ENCODE data around the gene OSBPL10.

Gene OSBPL10

DNA sequence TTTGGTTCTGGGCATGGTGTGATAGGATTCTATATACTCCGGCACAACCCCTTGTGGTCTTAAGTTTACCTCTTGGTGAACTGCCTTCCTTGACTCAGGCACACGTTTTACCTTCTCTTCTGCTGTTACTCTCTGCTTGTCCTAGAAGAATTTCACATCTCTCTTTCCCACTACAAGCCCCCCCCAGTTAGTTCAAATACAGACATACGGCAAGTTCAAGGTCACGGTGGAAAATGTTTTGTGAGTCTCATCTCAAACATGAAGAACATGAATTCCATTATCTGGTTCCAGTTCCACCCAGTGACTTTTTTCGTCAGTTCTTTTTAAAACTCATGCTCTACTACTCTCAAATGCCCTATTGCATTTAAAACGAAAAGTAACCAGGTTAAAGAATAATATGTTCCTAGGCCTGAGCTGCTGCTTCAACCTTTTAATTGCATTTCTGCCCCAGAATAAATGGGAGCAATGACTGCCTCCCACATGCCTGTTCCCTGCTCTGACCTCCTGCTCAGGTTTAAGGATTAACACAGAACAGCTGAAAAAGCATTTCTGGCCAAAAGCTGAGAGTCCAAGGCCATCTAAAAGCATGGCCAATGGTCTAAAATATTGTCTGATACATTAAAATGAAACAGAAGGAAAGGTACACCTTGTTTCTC, 132.8 kb downstream of the OSBPL10 start:
- DNase-seq (ENCODE audit: low spot score), result no peak

DNA sequence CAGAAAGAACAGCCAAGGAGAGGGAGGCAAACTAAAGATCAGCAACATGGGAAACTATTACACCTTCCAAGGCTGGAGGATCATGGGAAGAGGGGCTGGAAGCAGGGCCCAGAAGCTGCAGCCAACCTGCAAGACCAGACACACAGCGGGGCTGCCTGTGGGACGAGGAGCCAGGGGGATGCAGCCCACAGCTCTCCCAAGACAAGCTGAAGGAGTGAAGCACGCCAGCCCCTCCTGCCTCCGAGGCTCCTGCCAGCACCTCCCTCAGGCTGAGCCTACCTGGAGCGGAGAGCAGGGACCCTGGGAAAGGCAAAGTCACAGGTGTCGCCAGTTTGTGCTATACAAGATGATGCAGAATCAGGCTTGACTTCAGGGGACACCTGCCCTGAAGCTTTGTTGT, 133.3 kb downstream of the OSBPL10 start:
- no peak for DNase-seq (ENCODE audit: low spot score)

DNA sequence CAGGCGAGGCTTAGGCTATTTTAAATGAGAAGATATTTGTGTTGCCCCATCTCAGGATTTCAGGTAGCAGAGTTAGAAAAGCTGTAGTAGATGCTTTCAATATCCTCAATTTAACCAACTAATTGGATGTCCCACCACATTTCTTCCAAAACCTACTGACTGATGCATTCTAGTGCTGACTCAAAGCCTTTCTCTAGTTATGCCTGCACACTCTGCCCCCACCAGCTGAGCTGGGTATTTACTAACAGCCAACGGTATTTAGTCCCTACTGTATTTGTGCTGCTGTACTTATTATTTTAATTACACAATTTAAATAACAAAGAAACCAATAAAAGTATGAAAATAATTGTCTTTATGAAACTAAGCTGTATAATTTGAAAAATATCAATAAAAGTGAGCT, 139.5 kb downstream of the OSBPL10 start:
- no peak for DNase-seq (ENCODE audit: low spot score)

DNA sequence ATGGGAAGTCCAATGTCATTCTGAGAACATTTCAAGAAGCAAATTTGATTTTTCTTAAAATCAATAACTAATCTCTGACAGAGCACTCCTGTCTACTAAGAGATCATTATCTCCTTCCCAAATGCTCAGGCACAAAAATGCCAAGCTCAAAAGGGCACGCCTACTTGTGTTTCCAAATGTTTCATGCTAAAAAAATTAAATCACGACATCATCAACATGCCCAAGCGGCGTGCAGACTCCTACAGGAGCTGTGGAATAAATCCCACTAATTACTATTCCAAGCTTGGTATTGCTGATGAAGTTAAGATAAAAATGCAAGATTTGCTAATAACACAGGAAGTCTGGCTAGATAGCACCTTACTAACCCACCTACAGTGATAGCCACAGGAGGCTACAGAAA, 140.8 kb downstream of the OSBPL10 start:
- no peak for DNase-seq (ENCODE audit: low spot score)

- DNase-seq (ENCODE audit: low spot score), result no peak
Observed at GRCh38 chr3:31839144-31839917, 141.7 kb downstream of the OSBPL10 start.

- no peak for DNase-seq (ENCODE audit: low spot score)
Observed at GRCh38 chr3:31836131-31837075, 144.7 kb downstream of the OSBPL10 start.

- no peak for DNase-seq (ENCODE audit: low spot score)
Observed at GRCh38 chr3:31833391-31834190, 147.5 kb downstream of the OSBPL10 start.

- no peak for DNase-seq (ENCODE audit: low spot score)
Observed at GRCh38 chr3:31832551-31832950, 148.5 kb downstream of the OSBPL10 start.

- DNase-seq (ENCODE audit: low spot score), result no peak
Observed at GRCh38 chr3:31831591-31831990, 149.5 kb downstream of the OSBPL10 start.

DNA sequence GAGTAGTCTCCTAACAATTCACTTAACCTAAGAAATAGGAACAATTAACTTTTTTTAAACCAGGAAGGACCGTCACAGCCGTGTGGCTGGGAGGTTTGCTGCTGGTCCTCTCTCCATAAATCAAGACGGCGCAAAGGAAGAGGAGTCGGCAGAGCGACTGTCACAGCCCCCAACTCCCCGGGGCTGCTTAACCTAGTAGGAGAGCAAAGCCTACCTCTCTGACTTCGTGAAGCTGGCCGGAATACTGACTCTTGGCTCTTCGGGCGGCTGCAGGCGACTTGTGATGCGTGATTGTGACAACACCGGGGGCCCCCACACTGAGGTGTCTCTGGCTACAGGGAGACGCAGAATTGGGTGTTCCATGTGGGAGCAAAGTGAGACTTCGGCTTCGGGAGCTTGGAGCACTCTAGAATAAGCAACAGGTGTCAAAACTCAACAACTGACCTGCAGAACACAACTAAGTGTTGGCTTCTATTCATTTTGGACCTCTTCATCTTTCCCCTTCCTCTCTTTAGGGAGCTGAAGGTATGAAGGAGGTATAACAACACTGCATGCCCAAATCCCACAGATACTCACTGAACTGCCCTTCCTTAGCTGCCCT, 151.1 kb downstream of the OSBPL10 start:
- DNase-seq (ENCODE audit: low spot score), result no peak

DNA sequence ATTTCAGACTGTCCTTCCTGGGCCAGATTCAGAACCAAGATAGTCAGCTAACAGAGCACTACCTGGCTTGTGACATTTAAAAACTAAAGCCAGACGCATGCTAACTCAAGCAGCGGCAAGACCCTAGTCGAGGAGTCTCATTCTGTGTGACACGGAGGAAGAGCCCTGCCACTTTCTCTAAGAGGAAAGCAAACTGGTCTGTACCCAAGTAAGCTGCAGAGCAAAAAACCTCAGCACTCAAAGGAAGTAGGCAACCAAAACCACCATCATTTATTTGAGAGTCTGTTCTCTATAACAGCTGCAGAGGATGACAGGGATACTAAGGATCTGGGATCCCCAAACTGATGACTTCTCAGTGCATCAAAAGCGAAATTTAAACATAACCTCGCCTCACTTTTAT, 152.1 kb downstream of the OSBPL10 start:
- no peak for DNase-seq (ENCODE audit: low spot score)

DNA sequence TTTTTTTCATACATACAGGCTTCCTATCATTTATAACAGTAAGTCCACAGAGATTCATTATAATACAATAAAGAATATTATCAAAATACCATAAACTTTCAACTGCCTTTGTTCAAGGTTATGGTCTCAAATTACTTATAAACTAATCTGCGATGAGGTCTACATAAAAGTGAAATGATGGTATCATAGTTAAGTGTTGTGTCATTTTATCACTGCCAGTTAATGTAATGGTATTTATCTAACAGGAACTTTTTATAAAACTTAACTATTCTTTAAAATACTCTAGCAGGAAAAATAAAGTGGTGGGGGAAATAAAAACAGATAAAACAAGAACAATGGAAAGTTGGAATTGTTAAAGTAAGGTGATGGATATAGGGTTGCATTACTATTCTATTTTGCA, 153.1 kb downstream of the OSBPL10 start:
- DNase-seq (ENCODE audit: low spot score), result no peak

DNA sequence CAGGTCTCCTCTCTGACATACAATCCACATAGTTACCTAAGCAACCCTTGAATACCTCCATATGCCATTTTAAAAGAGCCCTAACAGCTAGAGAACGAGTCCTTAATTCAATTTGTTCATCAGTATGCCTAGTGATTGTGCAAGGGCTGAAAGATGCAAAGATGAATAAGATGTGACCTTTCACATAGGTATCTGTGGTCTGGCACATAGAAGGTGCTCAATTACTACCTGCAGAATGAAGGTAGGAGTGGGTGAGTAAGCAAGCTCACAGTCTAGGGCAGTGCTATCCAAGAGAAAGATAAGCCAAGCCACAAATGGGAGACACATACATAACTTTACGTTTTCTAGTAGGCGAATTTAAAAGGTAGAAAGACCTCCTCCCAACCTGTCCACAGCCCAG, 157.9 kb downstream of the OSBPL10 start:
- no peak for DNase-seq (ENCODE audit: low spot score)

GRCh38 chr3:31821118-31821517, 159.9 kb downstream of the OSBPL10 start:
- no peak for DNase-seq (ENCODE audit: low spot score)

DNA sequence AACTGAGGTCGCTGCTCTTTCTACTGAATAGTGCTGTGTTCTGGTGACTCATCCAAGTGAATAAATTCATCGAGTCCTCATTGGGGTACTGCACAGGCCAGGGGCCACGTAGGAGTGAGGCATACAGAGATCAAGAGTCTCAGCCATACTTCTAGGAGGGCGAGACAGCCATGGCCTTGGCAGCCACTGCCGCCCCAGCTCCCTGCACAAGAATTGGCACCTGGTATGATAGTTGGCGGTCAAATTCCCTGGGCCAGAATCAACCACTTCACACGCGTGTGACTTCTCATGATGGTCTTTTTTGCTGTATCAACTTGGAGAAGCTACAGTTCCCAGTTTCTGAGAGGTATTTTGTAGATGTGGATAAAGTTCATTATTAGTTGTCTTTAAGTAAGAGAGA, 161.6 kb downstream of the OSBPL10 start:
- DNase-seq (ENCODE audit: low spot score), result no peak

GRCh38 chr3:31817411-31817966, 163.6 kb downstream of the OSBPL10 start:
- no peak for DNase-seq (ENCODE audit: low spot score)

DNA sequence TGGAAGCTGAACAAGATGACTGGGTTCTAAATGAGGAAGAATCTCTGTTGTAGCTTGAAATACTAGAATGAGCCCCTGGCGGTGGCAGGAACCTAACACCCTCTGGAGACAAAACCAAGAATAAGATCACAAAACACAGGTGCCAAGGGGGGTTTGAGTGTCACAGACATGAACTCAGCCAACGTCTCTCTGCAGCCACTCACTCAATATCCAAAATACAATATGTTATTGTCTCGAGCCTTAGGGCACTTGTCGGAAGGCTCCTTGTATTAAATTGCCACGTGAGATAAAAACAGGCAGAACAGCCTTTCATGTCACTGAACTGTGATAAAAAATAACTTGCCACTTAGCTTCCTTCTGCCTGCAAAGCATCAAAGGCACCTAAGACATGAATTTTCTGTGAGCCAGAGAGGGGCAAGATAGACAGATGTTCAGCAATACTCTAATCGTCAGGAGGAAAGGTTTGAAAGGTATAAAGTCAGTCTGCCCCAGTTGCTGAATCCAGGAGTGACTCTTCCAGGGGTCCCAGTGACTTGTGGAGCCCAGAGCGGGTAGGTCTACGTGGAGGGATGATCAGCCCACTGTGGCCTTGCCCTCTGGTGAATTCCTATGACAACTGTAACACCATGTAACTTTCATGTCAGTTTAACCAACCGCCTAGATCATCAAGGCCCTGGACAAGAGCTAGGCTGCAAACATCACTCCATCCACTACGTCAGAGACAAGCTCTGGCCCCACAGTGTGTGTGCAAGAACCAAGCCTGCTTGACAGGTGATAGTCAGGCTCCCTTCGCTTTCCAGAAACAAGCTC, 165.2 kb downstream of the OSBPL10 start:
- no peak for DNase-seq (ENCODE audit: low spot score)

GRCh38 chr3:31815006-31815405, 166.1 kb downstream of the OSBPL10 start:
- no peak for DNase-seq (ENCODE audit: low spot score)

DNA sequence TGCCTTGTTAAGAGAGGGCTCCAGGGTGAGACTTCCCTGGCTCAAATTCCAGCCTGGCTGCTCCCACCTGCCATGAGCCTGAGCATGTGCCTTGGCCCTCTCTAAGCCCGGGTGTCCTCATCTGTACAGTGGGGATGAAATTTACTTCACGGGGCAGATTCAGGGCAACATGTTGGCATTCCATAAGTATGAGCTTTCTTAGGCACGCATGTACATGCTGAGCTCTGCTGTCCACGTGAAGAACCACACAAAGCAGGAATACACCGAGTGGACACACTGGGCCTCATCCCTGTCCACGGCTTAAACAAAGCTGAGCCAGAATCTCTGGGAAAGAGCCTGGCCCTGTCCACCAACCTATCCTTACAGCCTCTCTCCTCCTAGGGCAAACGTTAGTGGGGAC, 167.4 kb downstream of the OSBPL10 start:
- DNase-seq (ENCODE audit: low spot score), result no peak

- no peak for DNase-seq (ENCODE audit: low spot score)
Observed at GRCh38 chr3:31813197-31813596, 167.9 kb downstream of the OSBPL10 start.
